Endodermal cell (in vitro differentiated cells): ENCODE results near the gene COL13A1. TPM values are rescaled to one million over a fixed set of nuclear protein-coding genes. Genes with fewer than 3 reads are reported as not detected.

ENCODE experiments used
- DNase-seq: peaks from one replicate; pipeline ENCODE4 v3.0.0-alpha.2; 2017
- H3K27ac ChIP-seq: 2 replicates; pipeline ENCODE4 v1.5.1; 2013; ENCODE audit warnings: mild to moderate bottlenecking, low read depth, low read length, moderate library complexity
- H3K27me3 ChIP-seq: 2 replicates; pipeline ENCODE4 v1.6.1; 2013; ENCODE audit warnings: mild to moderate bottlenecking, low read length, moderate library complexity; ENCODE audit not compliant: insufficient read depth, control insufficient read depth, poor library complexity, severe bottlenecking
- H3K36me3 ChIP-seq: 2 replicates; pipeline ENCODE4 v1.7.0; 2013; ENCODE audit warnings: mild to moderate bottlenecking, low read length, moderate library complexity; ENCODE audit not compliant: control insufficient read depth, insufficient read depth
- H3K4me1 ChIP-seq: one replicate; pipeline ENCODE4 v1.7.0; 2013; ENCODE audit warnings: low read length; ENCODE audit not compliant: control insufficient read depth, insufficient read depth
- H3K4me3 ChIP-seq: 2 replicates; pipeline ENCODE4 v1.5.1; 2013; ENCODE audit warnings: mild to moderate bottlenecking, low read length, moderate library complexity
- H3K9ac ChIP-seq: 2 replicates; pipeline ENCODE4 v1.6.1; 2013; ENCODE audit warnings: mild to moderate bottlenecking, low read length, moderate library complexity; ENCODE audit not compliant: poor library complexity, severe bottlenecking; ENCODE audit errors: extremely low read depth
- H3K9me3 ChIP-seq: 2 replicates; pipeline ENCODE4 v1.6.1; 2013; ENCODE audit warnings: mild to moderate bottlenecking, low read length, moderate library complexity; ENCODE audit not compliant: control insufficient read depth
- H3K27ac Mint-ChIP-seq: 2 replicates; pipeline ENCODE4 v1.8.0; 2020; ENCODE audit warnings: mixed read lengths
- H3K27me3 Mint-ChIP-seq: 2 replicates; pipeline ENCODE4 v1.8.0; 2021; ENCODE audit warnings: mild to moderate bottlenecking, mixed read lengths; ENCODE audit not compliant: insufficient read depth
- H3K36me3 Mint-ChIP-seq: 2 replicates; pipeline ENCODE4 v1.8.0; 2020; ENCODE audit warnings: low read depth, mixed read lengths
- H3K4me1 Mint-ChIP-seq: 2 replicates; pipeline ENCODE4 v1.8.0; 2020; ENCODE audit warnings: mixed read lengths
- H3K4me3 Mint-ChIP-seq: 2 replicates; pipeline ENCODE4 v1.8.0; 2020; ENCODE audit warnings: mild to moderate bottlenecking, moderate library complexity, mixed read lengths
- H3K9me3 Mint-ChIP-seq: 2 replicates; pipeline ENCODE4 v1.8.0; 2020; ENCODE audit warnings: mild to moderate bottlenecking, mixed read lengths
- WGBS, 2 experiments: methylation state at CpG; one replicate each; pipeline versions ENCODE4 v1.1.5 to v1.1.7; 2013; ENCODE audit warnings: missing lambda C conversion rate in 2 of 2, mixed read lengths in 1 of 2; ENCODE audit not compliant: insufficient coverage in 1 of 2, insufficient read length in 1 of 2; 5-methylcytosine and 5-hydroxymethylcytosine counted together
- total RNA-seq, 2 donors: library from RNA; stranded (reverse); fragmentation: NEBNext Ultra II Directional in 1 of 2; extraction: Animal tissue kit (Norgen Biotek cat#: 25700) in 1 of 2; gene quantifications; 2 replicates in 1 of 2; 3 replicates in 1 of 2; pipeline ENCODE4 v1.2.1, GENCODE V29; 2021
- TF ChIP-seq, protein P1 (sequence below): fragments of 200-600 bp; sonication (generic); conservative IDR thresholded peaks from 2 replicates; pipeline ENCODE4 v1.5.0; 2021; ENCODE audit warnings: antibody characterized with exemption, mild to moderate bottlenecking

Gene COL13A1
- total RNA-seq, 2 donors from 2014 or later: 15.9 to 20.7 TPM

DNA sequence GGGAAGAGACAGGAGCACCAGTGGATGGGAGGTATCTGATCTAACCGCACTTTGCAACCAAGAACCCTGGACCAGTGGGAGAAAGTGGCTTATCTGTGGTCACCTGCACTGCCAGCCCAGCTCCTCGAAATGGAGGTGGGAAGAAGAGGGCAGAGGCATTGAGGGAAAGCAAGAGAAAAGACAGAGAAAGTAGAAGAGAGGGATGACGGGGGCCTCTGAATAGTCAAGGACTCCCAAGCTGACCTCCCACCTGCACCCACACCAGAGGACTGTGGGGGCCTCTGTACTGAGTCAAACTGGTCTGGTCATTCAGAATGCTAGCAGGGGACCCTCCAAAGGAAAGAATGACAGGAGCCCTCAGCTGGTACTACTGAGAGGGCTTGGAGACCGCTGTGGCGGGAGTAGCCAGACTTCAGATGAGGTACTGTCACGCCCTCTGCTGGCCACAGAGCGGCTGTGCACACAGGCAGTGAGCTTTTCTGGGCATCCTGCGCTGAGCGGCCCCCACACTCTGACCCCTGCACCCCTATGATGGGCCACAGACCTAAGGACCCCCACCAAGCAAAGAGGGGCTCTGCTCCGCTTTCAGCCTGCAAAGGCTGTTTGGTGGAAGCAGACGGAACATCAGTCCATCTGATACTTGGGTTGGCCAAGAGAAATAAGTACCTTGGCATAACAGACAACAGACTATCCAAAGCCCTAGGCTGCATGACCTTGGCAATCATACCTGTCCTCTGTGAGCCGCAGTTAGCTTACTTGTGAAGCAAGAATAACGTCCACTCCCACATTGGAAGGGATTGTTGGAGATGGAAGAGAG lies 112.9 kb downstream of the COL13A1 start:
- peaks cover 6% of the 10 kb centered on the region for H3K27me3 Mint-ChIP-seq
- Histone ChIP-seq H3K4me3 (no peak overlapping the region), H3K36me3 (no peaks in the 10 kb centered on the region), H3K9me3 (no peaks in the 10 kb centered on the region), H3K27ac (no peak overlapping the region), H3K4me1 (peaks cover 7% of the 10 kb centered on the region), H3K9ac (no peak overlapping the region), H3K27me3 (no peaks in the 10 kb centered on the region)
- peaks cover 20% of the 10 kb centered on the region for H3K4me1 Mint-ChIP-seq
- H3K36me3 Mint-ChIP-seq: peaks cover 3% of the 10 kb centered on the region
- no peak overlapping the region for H3K27ac Mint-ChIP-seq
- no peaks in the 10 kb centered on the region for H3K9me3 Mint-ChIP-seq
- TF ChIP-seq, protein P1, sequence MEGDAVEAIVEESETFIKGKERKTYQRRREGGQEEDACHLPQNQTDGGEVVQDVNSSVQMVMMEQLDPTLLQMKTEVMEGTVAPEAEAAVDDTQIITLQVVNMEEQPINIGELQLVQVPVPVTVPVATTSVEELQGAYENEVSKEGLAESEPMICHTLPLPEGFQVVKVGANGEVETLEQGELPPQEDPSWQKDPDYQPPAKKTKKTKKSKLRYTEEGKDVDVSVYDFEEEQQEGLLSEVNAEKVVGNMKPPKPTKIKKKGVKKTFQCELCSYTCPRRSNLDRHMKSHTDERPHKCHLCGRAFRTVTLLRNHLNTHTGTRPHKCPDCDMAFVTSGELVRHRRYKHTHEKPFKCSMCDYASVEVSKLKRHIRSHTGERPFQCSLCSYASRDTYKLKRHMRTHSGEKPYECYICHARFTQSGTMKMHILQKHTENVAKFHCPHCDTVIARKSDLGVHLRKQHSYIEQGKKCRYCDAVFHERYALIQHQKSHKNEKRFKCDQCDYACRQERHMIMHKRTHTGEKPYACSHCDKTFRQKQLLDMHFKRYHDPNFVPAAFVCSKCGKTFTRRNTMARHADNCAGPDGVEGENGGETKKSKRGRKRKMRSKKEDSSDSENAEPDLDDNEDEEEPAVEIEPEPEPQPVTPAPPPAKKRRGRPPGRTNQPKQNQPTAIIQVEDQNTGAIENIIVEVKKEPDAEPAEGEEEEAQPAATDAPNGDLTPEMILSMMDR: peak; percentile 98
- WGBS, 2 experiments: 28 to 35% methylated on average over 10 to 13 of the region's 13 CpGs
- peak; percentile 93 for DNase-seq
- no peak overlapping the region for H3K4me3 Mint-ChIP-seq

DNA sequence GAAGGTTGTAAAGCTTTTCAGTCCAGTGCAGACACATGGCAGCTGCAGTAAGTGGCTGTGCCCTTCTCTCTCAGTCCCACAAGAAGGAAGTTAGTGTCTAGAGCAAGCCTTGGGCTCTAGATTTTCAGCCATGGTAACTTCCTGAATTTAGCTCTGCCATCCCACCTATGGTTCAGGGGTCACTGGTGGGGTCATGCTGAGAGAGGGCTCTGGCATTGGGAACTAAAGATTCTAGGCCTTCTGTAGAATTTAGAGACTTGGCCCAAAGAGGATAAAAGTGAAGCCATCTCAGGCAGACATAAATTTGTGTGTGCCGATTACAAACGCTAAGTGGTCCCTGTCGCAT lies 113.5 kb downstream of the COL13A1 start:
- H3K27me3 ChIP-seq: no peaks in the 10 kb centered on the region
- H3K36me3 Mint-ChIP-seq: peaks cover 3% of the 10 kb centered on the region
- no peak overlapping the region for H3K27ac Mint-ChIP-seq
- TF ChIP-seq, protein P1: no peak
- no peak overlapping the region for H3K4me3 ChIP-seq
- peaks cover 6% of the 10 kb centered on the region for H3K27me3 Mint-ChIP-seq
- H3K9me3 ChIP-seq: no peaks in the 10 kb centered on the region
- no peak overlapping the region for H3K9ac ChIP-seq
- peaks cover 7% of the 10 kb centered on the region for H3K4me1 ChIP-seq
- no peaks in the 10 kb centered on the region for H3K9me3 Mint-ChIP-seq
- peaks cover 20% of the 10 kb centered on the region for H3K4me1 Mint-ChIP-seq
- no peak overlapping the region for H3K27ac ChIP-seq
- no peak overlapping the region for H3K4me3 Mint-ChIP-seq
- DNase-seq: no peak
- no peaks in the 10 kb centered on the region for H3K36me3 ChIP-seq
- 80 to 93% methylated on average over 1 to 3 of the region's 3 CpGs for WGBS, 2 experiments

DNA sequence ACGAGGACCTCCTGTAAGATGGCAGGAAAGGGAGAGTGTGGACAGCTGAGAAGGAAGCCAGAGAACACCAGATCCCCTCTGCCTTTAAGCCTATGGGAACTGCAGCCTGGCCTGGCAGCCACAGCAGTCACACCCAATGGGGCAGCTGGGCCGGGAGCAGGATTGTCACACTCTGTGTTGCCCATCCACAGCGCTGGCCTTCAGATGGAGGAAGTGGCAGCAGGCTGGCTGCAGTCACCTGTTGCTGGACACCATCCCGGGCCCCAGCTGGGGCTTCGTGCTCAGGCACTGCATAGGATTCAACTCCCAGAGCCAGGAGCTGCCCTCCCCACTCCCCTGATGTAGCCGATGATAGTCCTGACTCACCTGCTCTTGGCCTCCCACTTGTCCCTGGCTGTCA lies 114.4 kb downstream of the COL13A1 start:
- Mint-ChIP-seq H3K9me3 (no peaks in the 10 kb centered on the region), H3K27ac (no peak overlapping the region), H3K4me1 (peaks cover 14% of the 10 kb centered on the region), H3K36me3 (peaks cover 5% of the 10 kb centered on the region), H3K4me3 (no peak overlapping the region), H3K27me3 (peaks cover 6% of the 10 kb centered on the region)
- Histone ChIP-seq H3K27me3 (no peaks in the 10 kb centered on the region), H3K9ac (no peak overlapping the region), H3K9me3 (no peaks in the 10 kb centered on the region), H3K4me1 (peaks cover 7% of the 10 kb centered on the region), H3K36me3 (no peaks in the 10 kb centered on the region), H3K27ac (no peak overlapping the region), H3K4me3 (no peak overlapping the region)
- no peak for DNase-seq
- 80 to 89% methylated on average over 6 of the region's 6 CpGs for WGBS, 2 experiments
- TF ChIP-seq, protein P1: no peak
